DMS 273 (cell line): ENCODE results near the gene DRG2.

Source experiments
- DNase-seq: peaks from one replicate; lab custom pipeline; 2025; ENCODE audit not compliant: unreplicated experiment; lab: John Stamatoyannopoulos, UW

DRG2 gene

GRCh38 chr17:18087610-18088491, at the start of gene DRG2:
TSS of gene DRG2 (plus strand) at chr17:18087948. CDS start at chr17:18088024, 76 bp downstream.
- DNase-seq = peak; percentile 93

- no peak for DNase-seq
Observed at GRCh38 chr17:18038149-18038850, 49.4 kb upstream of the DRG2 start.

GRCh38 chr17:18038861-18039534, 48.8 kb upstream of the DRG2 start, which contains the start of the genes ATPAF2 and GID4:
TSS of gene ATPAF2 (minus strand) at chr17:18039168. CDS start at chr17:18039013, 155 bp downstream.
TSS of gene GID4 (plus strand) at chr17:18039408. CDS start at chr17:18039465, 57 bp downstream.
- DNase-seq = peak; percentile 99

- peak; percentile 67 for DNase-seq
Observed at GRCh38 chr17:18039535-18040260, 48.0 kb upstream of the DRG2 start.

- DNase-seq = no peak
Observed at GRCh38 chr17:18040261-18040858, 47.4 kb upstream of the DRG2 start.

GRCh38 chr17:18041776-18042175, 46.0 kb upstream of the DRG2 start:
- no peak for DNase-seq

GRCh38 chr17:18042983-18043382, 44.8 kb upstream of the DRG2 start:
- no peak for DNase-seq

- peak; percentile 33 for DNase-seq
Observed at GRCh38 chr17:18043491-18043890, 44.3 kb upstream of the DRG2 start.

- no peak for DNase-seq
Observed at GRCh38 chr17:18044609-18045008, 43.1 kb upstream of the DRG2 start.

GRCh38 chr17:18045691-18046350, 41.9 kb upstream of the DRG2 start:
- no peak for DNase-seq

GRCh38 chr17:18055597-18055996, 32.2 kb upstream of the DRG2 start:
- no peak for DNase-seq

GRCh38 chr17:18056214-18056613, 31.5 kb upstream of the DRG2 start:
- DNase-seq = no peak

GRCh38 chr17:18059283-18059682, 28.5 kb upstream of the DRG2 start:
- no peak for DNase-seq

- DNase-seq = no peak
Observed at GRCh38 chr17:18064053-18064452, 23.7 kb upstream of the DRG2 start.

GRCh38 chr17:18065546-18065945, 22.2 kb upstream of the DRG2 start:
- DNase-seq = no peak

GRCh38 chr17:18066866-18067265, 20.9 kb upstream of the DRG2 start:
- no peak for DNase-seq

GRCh38 chr17:18069101-18069500, 18.6 kb upstream of the DRG2 start:
- no peak for DNase-seq

- peak; percentile 94 for DNase-seq
Observed at GRCh38 chr17:18070861-18071340, 16.8 kb upstream of the DRG2 start.

GRCh38 chr17:18071751-18072150, 16.0 kb upstream of the DRG2 start:
- no peak for DNase-seq
